ENCODE results near the gene CNIH2. TPM values are rescaled to one million over a fixed set of nuclear protein-coding genes. Genes with fewer than 3 reads are reported as not detected.

The CNIH2 gene
- total and polyA plus RNA-seq, 7 experiments from 2014 or later = 1.3 to 12.3 (median 2.9) TPM; not detected in 2

DNA sequence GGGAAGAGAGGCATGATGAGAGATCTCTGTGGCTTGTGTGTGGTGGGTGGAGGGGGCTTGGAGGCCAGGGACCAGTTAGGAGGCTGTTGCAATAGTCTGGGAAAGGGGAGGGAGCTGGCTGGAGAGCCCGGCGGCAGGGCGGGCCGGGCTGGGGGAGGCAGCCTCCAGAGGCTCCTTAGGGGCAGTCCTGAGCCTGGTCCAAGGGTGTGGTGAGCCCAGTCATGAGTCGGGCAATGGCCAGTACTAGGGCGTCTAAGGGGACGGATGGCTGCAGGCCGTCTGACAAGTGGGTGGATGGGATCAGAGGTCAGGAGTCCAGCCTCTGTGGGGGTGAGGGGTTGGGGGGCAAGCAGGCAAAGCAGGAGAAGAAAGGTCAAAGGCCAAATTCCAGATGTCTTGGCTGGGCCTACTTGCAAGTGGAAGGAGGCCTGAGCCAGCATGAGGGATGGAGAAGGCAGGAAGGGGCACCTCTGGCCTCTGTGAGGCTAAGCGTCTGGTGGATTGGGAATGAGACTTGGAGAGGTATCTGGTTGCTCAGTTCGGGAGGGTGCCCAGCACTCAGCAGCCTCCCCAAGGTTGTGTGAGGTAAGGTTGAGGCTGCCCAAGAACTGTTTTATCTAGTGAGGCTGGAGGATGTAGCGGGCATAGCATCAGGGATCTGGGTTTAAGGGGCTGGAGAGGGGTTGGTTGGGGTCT is 44.9 kb downstream of the CNIH2 start:
- Histone ChIP-seq H3K4me3 (ENCODE audit: low read length) (no peak overlapping the region), H3K36me3 (ENCODE audit: control insufficient read depth in 2 of 3, insufficient read depth in 3 of 3, low read length in 3 of 3) (no peaks in the 10 kb centered on the region), H3K27ac (ENCODE audit: low read depth, low read length) (no peak overlapping the region), H3K9me3 (ENCODE audit: control insufficient read depth in 2 of 3, low read length in 3 of 3) (no peaks in the 10 kb centered on the region), H3K27me3 (ENCODE audit: control insufficient read depth in 2 of 2, insufficient read depth in 2 of 2, low read length in 2 of 2) (no peaks in the 10 kb centered on the region), H3K4me1 (ENCODE audit: control insufficient read depth in 2 of 2, insufficient read depth in 2 of 2, low read length in 2 of 2) (peaks cover 26 to 53% of the 10 kb centered on the region in 2 donors)
- H3K27me3 Mint-ChIP-seq = peaks cover 0 to 9% (median 0%) of the 10 kb centered on the region in 5 donors
- peak overlapping the region in 8 of 9 donors; percentile 43 to 90 (median 84) for H3K27ac Mint-ChIP-seq
- peaks cover 39 to 86% (median 72%) of the 10 kb centered on the region in 7 donors for H3K4me1 Mint-ChIP-seq
- no peak for DNase-seq
- no peak for ATAC-seq
- intact Hi-C loops (cut with micrococcal nuclease) = no loop called here
- H3K9me3 Mint-ChIP-seq = peaks cover 0 to 9% (median 0%) of the 10 kb centered on the region in 11 donors
- no peak overlapping the region for H3K4me3 Mint-ChIP-seq
- POLR2A ChIA-PET = interaction anchor here (1.5 kb wide), 1 partner anchor 11 kb away, joined by 23 read pairs; no protein-coding TSS in a partner anchor
- CTCF ChIA-PET = interaction anchor here (1.9 kb wide), 1 partner anchor 10 kb away, joined by 13 read pairs; no protein-coding TSS in a partner anchor
- peaks cover 0 to 12% (median 0%) of the 10 kb centered on the region in 5 donors for H3K36me3 Mint-ChIP-seq

DNA sequence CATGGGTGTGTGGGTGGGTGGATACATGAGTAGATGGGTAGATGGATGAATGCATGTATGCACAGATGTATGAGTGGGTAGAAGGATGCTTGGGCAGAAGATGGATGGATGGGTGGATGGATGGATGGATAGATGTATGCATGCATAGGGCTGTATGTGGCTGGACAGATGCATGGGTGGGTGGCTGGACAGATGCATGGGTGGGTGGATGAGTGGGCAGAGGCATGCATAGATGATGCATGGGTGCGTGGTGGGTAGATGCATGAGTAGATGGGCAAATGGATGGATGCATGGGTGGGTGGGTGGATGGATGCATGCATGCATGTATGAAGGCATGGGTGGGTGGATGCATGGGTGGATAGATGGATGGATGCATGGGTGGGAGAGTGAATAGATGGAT is 45.7 kb downstream of the CNIH2 start:
- ATAC-seq (no peak), DNase-seq (no peak)
- POLR2A ChIA-PET = interaction anchor here (0.7 to 4.0 kb wide), 2 partner anchors 11 to 22 kb away, joined by 3 to 89 read pairs; no protein-coding TSS in a partner anchor
- Mint-ChIP-seq H3K4me1 (peaks cover 39 to 86% (median 72%) of the 10 kb centered on the region in 7 donors), H3K27me3 (peaks cover 0 to 7% (median 0%) of the 10 kb centered on the region in 5 donors), H3K36me3 (peaks cover 0 to 10% (median 0%) of the 10 kb centered on the region in 5 donors), H3K4me3 (peak overlapping the region in 2 of 10 donors; percentile 19 to 30), H3K9me3 (peaks cover 0 to 9% (median 0%) of the 10 kb centered on the region in 11 donors), H3K27ac (peak overlapping the region in 7 of 9 donors; percentile 6 to 86 (median 72))
- Histone ChIP-seq H3K27ac (ENCODE audit: low read depth, low read length) (no peak overlapping the region), H3K4me3 (ENCODE audit: low read length) (no peak overlapping the region), H3K9me3 (ENCODE audit: control insufficient read depth in 2 of 3, low read length in 3 of 3) (no peaks in the 10 kb centered on the region), H3K4me1 (ENCODE audit: control insufficient read depth in 2 of 2, insufficient read depth in 2 of 2, low read length in 2 of 2) (peaks cover 26 to 53% of the 10 kb centered on the region in 2 donors), H3K36me3 (ENCODE audit: control insufficient read depth in 2 of 3, insufficient read depth in 3 of 3, low read length in 3 of 3) (no peaks in the 10 kb centered on the region), H3K27me3 (ENCODE audit: control insufficient read depth in 2 of 2, insufficient read depth in 2 of 2, low read length in 2 of 2) (no peaks in the 10 kb centered on the region)
- CTCF ChIA-PET = interaction anchor here (2.1 kb wide), 1 partner anchor 12 kb away, joined by 16 read pairs; no protein-coding TSS in a partner anchor
- intact Hi-C loops (cut with micrococcal nuclease) = no loop called here

DNA sequence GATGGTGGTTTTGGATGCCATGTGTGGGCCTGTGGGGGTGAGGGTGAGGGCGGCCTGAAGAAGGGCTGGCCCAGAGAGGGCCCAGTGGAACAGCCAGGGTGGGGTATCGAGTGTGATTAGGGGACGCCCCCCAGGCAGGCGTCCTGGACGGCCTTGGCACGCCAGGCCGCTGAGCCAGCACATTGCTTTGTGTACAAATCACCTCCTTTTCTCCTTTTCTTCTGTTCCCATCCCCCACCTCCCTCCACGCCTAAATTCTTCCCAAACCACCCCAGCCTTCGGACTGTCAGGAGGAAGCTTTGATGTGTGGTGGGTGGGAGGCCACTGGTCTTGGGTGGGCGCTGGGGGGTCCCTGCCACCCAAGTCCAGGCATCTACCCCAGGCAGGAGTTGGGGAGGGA is 46.7 kb downstream of the CNIH2 start:
- intact Hi-C loops (cut with micrococcal nuclease) = loop anchor here (5.0 kb wide), 2 partner anchors 48 to 63 kb away; partner anchors contain the start of gene SLC29A2 (in 1 of the 2)
- peaks cover 0 to 7% (median 0%) of the 10 kb centered on the region in 11 donors for H3K9me3 Mint-ChIP-seq
- peak overlapping the region in 1 of 10 donors; percentile 28 for H3K4me3 Mint-ChIP-seq
- H3K36me3 Mint-ChIP-seq = peaks cover 0 to 5% (median 0%) of the 10 kb centered on the region in 5 donors
- Histone ChIP-seq H3K27ac (ENCODE audit: low read depth, low read length) (no peak overlapping the region), H3K4me1 (ENCODE audit: control insufficient read depth in 2 of 2, insufficient read depth in 2 of 2, low read length in 2 of 2) (peaks cover 26 to 47% of the 10 kb centered on the region in 2 donors), H3K9me3 (ENCODE audit: control insufficient read depth in 2 of 3, low read length in 3 of 3) (no peaks in the 10 kb centered on the region), H3K4me3 (ENCODE audit: low read length) (no peak overlapping the region), H3K27me3 (ENCODE audit: control insufficient read depth in 2 of 2, insufficient read depth in 2 of 2, low read length in 2 of 2) (no peaks in the 10 kb centered on the region), H3K36me3 (ENCODE audit: control insufficient read depth in 2 of 3, insufficient read depth in 3 of 3, low read length in 3 of 3) (no peaks in the 10 kb centered on the region)
- DNase-seq = no peak
- peak overlapping the region in 8 of 9 donors; percentile 9 to 73 (median 48) for H3K27ac Mint-ChIP-seq
- ATAC-seq = no peak
- ChIA-PET POLR2A (interaction anchor here (0.7 to 4.0 kb wide), 2 partner anchors 12 to 21 kb away, joined by 3 to 89 read pairs; no protein-coding TSS in a partner anchor), CTCF (interaction anchor here (2.1 kb wide), 1 partner anchor 13 kb away, joined by 16 read pairs; no protein-coding TSS in a partner anchor)
- H3K4me1 Mint-ChIP-seq = peaks cover 33 to 78% (median 63%) of the 10 kb centered on the region in 7 donors
- H3K27me3 Mint-ChIP-seq = no peaks in the 10 kb centered on the region

DNA sequence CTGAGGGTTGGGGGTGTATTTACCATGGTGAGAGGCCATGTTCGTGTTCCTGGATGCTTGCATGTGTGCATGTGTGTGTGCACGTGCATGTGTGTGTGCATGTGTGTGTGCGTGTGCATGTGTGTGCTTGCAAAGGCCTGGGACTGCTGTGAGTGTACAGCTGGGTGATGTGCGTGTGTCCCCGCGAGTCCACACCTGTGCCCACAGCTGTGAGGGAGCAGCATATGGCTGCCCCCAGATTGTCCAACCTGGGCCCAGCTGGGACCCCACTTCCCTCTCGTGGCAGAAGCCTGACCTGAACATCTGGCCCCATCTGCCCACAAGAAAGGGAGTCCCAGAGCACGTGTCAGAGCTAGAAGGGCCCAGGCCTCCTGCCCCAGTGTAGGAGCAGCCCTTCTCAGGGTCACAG is 47.3 kb downstream of the CNIH2 start:
- no peak for DNase-seq
- H3K36me3 Mint-ChIP-seq = peaks cover 0 to under 1% (median 0%) of the 10 kb centered on the region in 5 donors
- intact Hi-C loops (cut with micrococcal nuclease) = loop anchor here (5.0 kb wide), 2 partner anchors 47 to 62 kb away; partner anchors contain the start of gene SLC29A2 (in 1 of the 2)
- peaks cover 26 to 47% of the 10 kb centered on the region in 2 donors for H3K4me1 ChIP-seq (ENCODE audit: control insufficient read depth in 2 of 2, insufficient read depth in 2 of 2, low read length in 2 of 2)
- H3K27me3 ChIP-seq (ENCODE audit: control insufficient read depth in 2 of 2, insufficient read depth in 2 of 2, low read length in 2 of 2) = no peaks in the 10 kb centered on the region
- ChIA-PET POLR2A (interaction anchor here (4.0 kb wide), 1 partner anchor 13 kb away, joined by 89 read pairs; no protein-coding TSS in a partner anchor), CTCF (interaction anchor here (0.8 to 2.1 kb wide), 2 partner anchors 14 to 19 kb away, joined by 4 to 16 read pairs; partner anchors contain the start of gene BRMS1)
- H3K4me1 Mint-ChIP-seq = peaks cover 32 to 72% (median 57%) of the 10 kb centered on the region in 7 donors
- H3K4me3 Mint-ChIP-seq = peak overlapping the region in 5 of 10 donors; percentile 51 to 70 (median 69)
- H3K27ac ChIP-seq (ENCODE audit: low read depth, low read length) = peak overlapping the region; percentile 74
- no peaks in the 10 kb centered on the region for H3K36me3 ChIP-seq (ENCODE audit: control insufficient read depth in 2 of 3, insufficient read depth in 3 of 3, low read length in 3 of 3)
- H3K27ac Mint-ChIP-seq = peak overlapping the region; percentile 37 to 93 (median 91)
- H3K9me3 ChIP-seq (ENCODE audit: control insufficient read depth in 2 of 3, low read length in 3 of 3) = no peaks in the 10 kb centered on the region
- no peaks in the 10 kb centered on the region for H3K27me3 Mint-ChIP-seq
- no peak for ATAC-seq
- H3K4me3 ChIP-seq (ENCODE audit: low read length) = no peak overlapping the region
- H3K9me3 Mint-ChIP-seq = peaks cover 0 to 6% (median 0%) of the 10 kb centered on the region in 11 donors

DNA sequence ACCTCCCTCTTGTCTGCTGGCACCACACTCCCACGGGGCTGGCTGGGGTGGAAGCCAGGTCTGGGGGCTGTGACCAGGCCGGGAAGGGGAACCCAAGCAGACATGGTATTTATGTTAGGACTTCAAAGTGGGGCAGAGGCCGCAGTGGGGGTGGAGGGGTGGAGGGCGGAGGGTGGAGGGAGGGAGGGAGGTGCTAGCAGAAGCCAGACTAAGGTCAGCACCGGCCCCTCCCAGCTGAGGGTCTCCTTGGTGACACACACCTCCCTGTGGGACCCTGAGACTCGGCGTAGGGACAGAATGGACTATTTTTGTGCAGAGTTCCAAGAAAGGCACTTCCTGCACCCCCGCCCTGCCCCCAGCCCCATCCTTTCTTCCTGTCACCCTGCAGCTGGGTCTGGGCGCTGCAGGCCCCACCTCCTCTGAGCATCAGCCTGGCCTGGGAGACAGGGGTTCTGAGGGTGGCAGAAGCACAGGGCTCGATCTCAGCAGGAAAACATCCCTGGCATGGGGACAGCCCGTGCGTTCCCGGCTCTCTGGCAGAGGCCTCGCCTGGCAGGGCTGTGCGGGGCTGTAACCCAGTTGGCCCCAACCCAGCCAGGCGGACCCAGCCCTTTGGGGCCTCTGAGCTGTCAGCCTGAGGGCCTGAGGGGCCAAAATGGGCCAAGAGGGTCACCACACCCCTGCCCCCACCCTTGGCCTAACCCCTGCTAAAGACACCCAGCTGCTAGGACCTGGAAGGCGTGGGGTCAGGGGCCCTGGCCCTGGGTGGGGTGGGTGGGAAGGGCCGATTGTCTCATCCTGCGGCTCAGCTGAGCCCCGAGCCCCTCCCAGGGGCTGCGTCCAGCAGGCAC is 48.5 kb downstream of the CNIH2 start:
- Histone ChIP-seq H3K4me3 (ENCODE audit: low read length) (peak overlapping the region; percentile 30), H3K36me3 (ENCODE audit: control insufficient read depth in 2 of 3, insufficient read depth in 3 of 3, low read length in 3 of 3) (no peaks in the 10 kb centered on the region), H3K4me1 (ENCODE audit: control insufficient read depth in 2 of 2, insufficient read depth in 2 of 2, low read length in 2 of 2) (peaks cover 26 to 45% of the 10 kb centered on the region in 2 donors), H3K9me3 (ENCODE audit: control insufficient read depth in 2 of 3, low read length in 3 of 3) (no peaks in the 10 kb centered on the region), H3K27me3 (ENCODE audit: control insufficient read depth in 2 of 2, insufficient read depth in 2 of 2, low read length in 2 of 2) (no peaks in the 10 kb centered on the region), H3K27ac (ENCODE audit: low read depth, low read length) (peak overlapping the region; percentile 82)
- peak overlapping the region; percentile 25 to 70 (median 68) for H3K4me3 Mint-ChIP-seq
- ChIA-PET POLR2A (interaction anchor here (0.6 to 4.0 kb wide), 8 partner anchors 9 to 38 kb away, joined by 3 to 89 read pairs (median 4); partner anchors contain the start of genes BRMS1, CD248, RIN1 and YIF1A), CTCF (interaction anchor here (1.3 to 1.6 kb wide), 3 partner anchors 9 to 62 kb away, joined by 8 to 31 read pairs (median 14); partner anchors contain the start of gene CD248)
- peaks cover 30 to 69% (median 56%) of the 10 kb centered on the region in 7 donors for H3K4me1 Mint-ChIP-seq
- H3K27me3 Mint-ChIP-seq = no peaks in the 10 kb centered on the region
- no peaks in the 10 kb centered on the region for H3K36me3 Mint-ChIP-seq
- peak overlapping the region; percentile 75 to 94 (median 91) for H3K27ac Mint-ChIP-seq
- H3K9me3 Mint-ChIP-seq = peaks cover 0 to 5% (median 0%) of the 10 kb centered on the region in 11 donors
- DNase-seq (peak in 7 of 9 donors; percentile 44 to 60 (median 58)), ATAC-seq (no peak)
- intact Hi-C loops (cut with micrococcal nuclease) = loop anchor here (5.0 kb wide), 2 partner anchors 46 to 61 kb away; partner anchors contain the start of gene SLC29A2 (in 1 of the 2)

All from naive thymus-derived CD4-positive, alpha-beta T cell (primary cell).